KOPT-K1 (cell line): ENCODE results near the gene CFAP91.

ENCODE experiments used
- H3K27ac ChIP-seq: fragments of 200-600 bp; sonication (generic); 2 replicates; pipeline ENCODE4 v1.5.1; 2016; ENCODE audit warnings: antibody characterized with exemption, mild to moderate bottlenecking, low read depth, low read length; ENCODE audit not compliant: poor library complexity, severe bottlenecking
- H3K36me3 ChIP-seq: fragments of 200-600 bp; sonication (generic); 2 replicates; pipeline ENCODE4 v1.5.1; 2017; ENCODE audit warnings: antibody characterized with exemption, mild to moderate bottlenecking, low read length, moderate library complexity; ENCODE audit not compliant: insufficient read depth
- H3K9me3 ChIP-seq: fragments of 200-600 bp; sonication (generic); 2 replicates; pipeline ENCODE4 v1.5.1; 2017; ENCODE audit warnings: antibody characterized with exemption, low read length, mild to moderate bottlenecking; ENCODE audit not compliant: insufficient read depth, poor library complexity, severe bottlenecking

The CFAP91 gene

DNA sequence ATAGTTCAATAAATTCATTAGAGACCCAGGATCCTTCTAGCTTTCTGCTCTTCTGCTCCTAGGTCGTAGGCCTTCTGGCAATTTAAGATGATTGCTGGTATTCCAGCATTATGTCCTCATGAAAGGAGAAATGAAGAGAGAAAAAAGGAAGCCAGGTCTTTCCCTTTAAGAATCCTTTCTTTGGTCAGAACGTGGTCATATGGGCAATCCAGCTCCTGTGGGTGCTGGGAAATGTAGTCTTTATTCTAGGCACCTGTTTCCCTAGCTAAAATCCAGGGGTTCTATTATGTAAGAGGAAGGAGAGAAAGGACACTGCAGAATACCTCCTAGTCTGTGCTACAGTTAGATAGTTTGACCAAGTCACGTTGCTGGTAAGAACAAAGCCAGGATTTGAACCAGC lies 43.6 kb downstream of the CFAP91 start:
- Histone ChIP-seq H3K36me3 (no peaks in the 10 kb centered on the region), H3K9me3 (no peaks in the 10 kb centered on the region), H3K27ac (no peak overlapping the region)

DNA sequence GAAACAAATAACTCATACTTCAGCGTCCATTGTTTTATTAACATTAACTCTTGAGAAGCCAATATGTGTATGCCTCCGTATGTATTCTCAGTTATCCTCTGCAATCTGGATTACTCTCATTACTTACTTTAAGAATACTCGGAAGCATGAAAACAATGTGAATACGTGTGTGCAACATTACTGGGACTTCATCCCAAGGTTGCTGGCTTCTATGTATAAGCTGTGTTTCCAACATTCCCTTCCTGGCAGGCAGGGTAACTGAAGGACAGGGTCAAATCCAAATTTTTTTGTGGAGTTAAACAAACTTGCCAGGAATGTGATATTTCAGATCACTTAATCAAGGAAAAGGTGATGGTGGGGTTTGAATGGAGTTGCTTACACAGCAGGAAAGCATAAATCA lies 44.5 kb downstream of the CFAP91 start:
- Histone ChIP-seq H3K27ac (no peak overlapping the region), H3K36me3 (no peaks in the 10 kb centered on the region), H3K9me3 (no peaks in the 10 kb centered on the region)

DNA sequence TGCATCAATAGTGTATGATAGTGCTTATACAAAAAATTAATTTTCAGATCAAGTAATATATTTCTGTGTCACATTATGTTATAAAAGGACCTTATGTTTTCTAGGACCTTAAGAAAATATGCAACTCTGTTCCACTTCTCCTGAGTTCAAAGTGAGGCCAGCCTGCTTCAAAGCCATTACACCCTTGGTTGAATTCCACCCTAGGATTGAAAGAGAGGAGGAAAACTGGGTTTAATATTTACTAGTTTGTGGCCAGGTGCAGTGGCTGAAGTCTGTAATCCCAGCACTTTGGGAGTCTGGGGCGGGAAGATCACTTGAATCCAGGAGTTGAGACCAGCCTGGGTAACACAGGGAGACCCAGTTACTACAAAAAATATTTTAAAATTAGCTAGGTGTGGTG lies 46.2 kb downstream of the CFAP91 start:
- no peak overlapping the region for H3K27ac ChIP-seq
- H3K36me3 ChIP-seq = no peaks in the 10 kb centered on the region
- no peaks in the 10 kb centered on the region for H3K9me3 ChIP-seq

- Histone ChIP-seq H3K36me3 (no peaks in the 10 kb centered on the region), H3K27ac (no peak overlapping the region), H3K9me3 (no peaks in the 10 kb centered on the region)
Measured at GRCh38 chr3:119751423-119751822, 48.6 kb downstream of the CFAP91 start.
